AG09309 (cell line): ENCODE results near the gene MLXIPL.

Experiments used
- DNase-seq: peaks from one replicate; pipeline ENCODE4 v3.0.0-alpha.2; 2010; ENCODE audit warnings: low read depth
- H3K4me3 ChIP-seq: 2 replicates; pipeline ENCODE4 v1.5.1; 2011; ENCODE audit warnings: mild to moderate bottlenecking, low read depth, low read length, moderate library complexity; ENCODE audit not compliant: control insufficient read depth
- TF ChIP-seq, protein P1 (sequence below): IDR thresholded peaks from 2 replicates; pipeline ENCODE4 v1.5.1; 2011; ENCODE audit warnings: mild to moderate bottlenecking, low read depth, low read length, inconsistent platforms; ENCODE audit not compliant: insufficient read depth, control insufficient read depth; ENCODE audit errors: missing control alignments

The MLXIPL gene, protein sequence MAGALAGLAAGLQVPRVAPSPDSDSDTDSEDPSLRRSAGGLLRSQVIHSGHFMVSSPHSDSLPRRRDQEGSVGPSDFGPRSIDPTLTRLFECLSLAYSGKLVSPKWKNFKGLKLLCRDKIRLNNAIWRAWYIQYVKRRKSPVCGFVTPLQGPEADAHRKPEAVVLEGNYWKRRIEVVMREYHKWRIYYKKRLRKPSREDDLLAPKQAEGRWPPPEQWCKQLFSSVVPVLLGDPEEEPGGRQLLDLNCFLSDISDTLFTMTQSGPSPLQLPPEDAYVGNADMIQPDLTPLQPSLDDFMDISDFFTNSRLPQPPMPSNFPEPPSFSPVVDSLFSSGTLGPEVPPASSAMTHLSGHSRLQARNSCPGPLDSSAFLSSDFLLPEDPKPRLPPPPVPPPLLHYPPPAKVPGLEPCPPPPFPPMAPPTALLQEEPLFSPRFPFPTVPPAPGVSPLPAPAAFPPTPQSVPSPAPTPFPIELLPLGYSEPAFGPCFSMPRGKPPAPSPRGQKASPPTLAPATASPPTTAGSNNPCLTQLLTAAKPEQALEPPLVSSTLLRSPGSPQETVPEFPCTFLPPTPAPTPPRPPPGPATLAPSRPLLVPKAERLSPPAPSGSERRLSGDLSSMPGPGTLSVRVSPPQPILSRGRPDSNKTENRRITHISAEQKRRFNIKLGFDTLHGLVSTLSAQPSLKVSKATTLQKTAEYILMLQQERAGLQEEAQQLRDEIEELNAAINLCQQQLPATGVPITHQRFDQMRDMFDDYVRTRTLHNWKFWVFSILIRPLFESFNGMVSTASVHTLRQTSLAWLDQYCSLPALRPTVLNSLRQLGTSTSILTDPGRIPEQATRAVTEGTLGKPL

GRCh38 chr7:73623798-73624668, at the start of gene MLXIPL:
Gene MLXIPL (minus strand): TSS chr7:73624522. CDS start chr7:73624492, 30 bp downstream.
- no peak for DNase-seq
- TF ChIP-seq, protein P1, sequence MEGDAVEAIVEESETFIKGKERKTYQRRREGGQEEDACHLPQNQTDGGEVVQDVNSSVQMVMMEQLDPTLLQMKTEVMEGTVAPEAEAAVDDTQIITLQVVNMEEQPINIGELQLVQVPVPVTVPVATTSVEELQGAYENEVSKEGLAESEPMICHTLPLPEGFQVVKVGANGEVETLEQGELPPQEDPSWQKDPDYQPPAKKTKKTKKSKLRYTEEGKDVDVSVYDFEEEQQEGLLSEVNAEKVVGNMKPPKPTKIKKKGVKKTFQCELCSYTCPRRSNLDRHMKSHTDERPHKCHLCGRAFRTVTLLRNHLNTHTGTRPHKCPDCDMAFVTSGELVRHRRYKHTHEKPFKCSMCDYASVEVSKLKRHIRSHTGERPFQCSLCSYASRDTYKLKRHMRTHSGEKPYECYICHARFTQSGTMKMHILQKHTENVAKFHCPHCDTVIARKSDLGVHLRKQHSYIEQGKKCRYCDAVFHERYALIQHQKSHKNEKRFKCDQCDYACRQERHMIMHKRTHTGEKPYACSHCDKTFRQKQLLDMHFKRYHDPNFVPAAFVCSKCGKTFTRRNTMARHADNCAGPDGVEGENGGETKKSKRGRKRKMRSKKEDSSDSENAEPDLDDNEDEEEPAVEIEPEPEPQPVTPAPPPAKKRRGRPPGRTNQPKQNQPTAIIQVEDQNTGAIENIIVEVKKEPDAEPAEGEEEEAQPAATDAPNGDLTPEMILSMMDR: no peak
- no peak within 1 kb of the TSS; the same call in 1 of the 2 replicates for H3K4me3 ChIP-seq

- no peak overlapping the region for H3K4me3 ChIP-seq
- TF ChIP-seq, protein P1: no peak
- DNase-seq: no peak
These were observed 47.6 kb upstream of the MLXIPL start for GRCh38 chr7:73671857-73672445.

- no peak overlapping the region for H3K4me3 ChIP-seq
- no peak for DNase-seq
- TF ChIP-seq, protein P1: no peak
These were observed 47.0 kb upstream of the MLXIPL start for GRCh38 chr7:73671322-73671661.

DNA sequence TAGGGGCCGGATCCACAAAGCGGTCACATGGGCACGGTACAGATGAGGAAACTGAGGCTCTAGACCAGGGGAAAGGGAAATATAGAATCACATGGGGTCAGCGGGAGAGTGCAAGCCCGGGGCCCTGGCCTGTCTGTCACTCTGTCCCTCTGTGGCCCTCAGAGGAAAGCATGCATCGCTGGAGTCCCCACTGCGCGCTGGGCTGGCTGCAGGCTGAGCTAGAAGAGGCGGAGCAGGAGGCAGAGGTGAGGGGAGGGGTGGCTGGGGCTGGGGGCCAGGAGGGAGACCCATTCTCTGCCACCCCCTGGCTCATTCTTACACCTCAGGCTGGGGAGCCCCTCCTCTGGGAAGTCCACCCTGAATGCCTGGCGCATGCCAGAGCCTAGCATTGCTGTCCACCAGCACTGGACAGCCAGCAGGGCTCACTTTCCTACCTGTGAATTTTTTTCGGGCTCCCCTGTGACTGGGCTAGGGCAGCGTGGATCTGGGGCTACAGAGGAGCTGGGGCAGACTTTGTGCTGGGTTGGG, 45.6 kb upstream of the MLXIPL start:
- DNase-seq: no peak
- TF ChIP-seq, protein P1: no peak
- H3K4me3 ChIP-seq: no peak overlapping the region

DNA sequence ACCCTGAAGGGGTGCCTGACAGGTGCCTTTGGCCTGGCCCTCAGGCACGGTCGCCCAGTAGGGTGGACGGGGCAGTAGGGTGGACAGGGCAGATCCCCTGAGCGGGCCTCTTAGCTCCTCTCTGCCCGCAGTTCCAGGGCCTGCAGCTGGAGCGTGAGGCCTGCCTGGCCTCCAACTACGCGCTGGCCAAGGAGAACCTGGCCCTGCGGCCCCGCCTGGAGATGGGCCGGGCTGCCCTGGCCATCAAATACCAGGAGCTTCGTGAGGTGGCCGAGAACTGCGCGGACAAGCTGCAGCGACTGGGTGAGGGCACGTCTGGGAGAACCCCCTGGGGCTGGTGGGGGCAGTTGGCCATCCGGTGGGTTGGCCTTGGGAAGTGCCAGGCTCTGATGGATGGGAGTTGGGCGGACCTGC, 45.0 kb upstream of the MLXIPL start:
- TF ChIP-seq, protein P1: no peak
- no peak for DNase-seq
- H3K4me3 ChIP-seq: no peak overlapping the region
